HL-60 (cell line): ENCODE measurements around the gene KCNQ1.

Source experiments
- DNase-seq, 2 experiments: peaks; one replicate each; pipeline ENCODE4 v3.0.0-alpha.2; 2010 to 2020; ENCODE audit warnings: low read depth in 1 of 2, low spot score in 1 of 2
- H3K27ac ChIP-seq: fragments of 250-450 bp; sonication (Bioruptor Pico); replicated peaks from 2 replicates; pipeline ENCODE4 v1.5.1; 2020; ENCODE audit warnings: mild to moderate bottlenecking, moderate library complexity
- H3K27me3 ChIP-seq: fragments of 250-450 bp; sonication (Bioruptor Pico); 2 replicates; pipeline ENCODE4 v1.5.1; 2021; ENCODE audit warnings: mild to moderate bottlenecking, moderate library complexity; ENCODE audit not compliant: insufficient read depth, poor library complexity, severe bottlenecking
- H3K4me3 ChIP-seq: replicated peaks from 2 replicates; pipeline ENCODE4 v1.5.1; 2011; ENCODE audit warnings: mild to moderate bottlenecking, control low read depth, low read length; ENCODE audit not compliant: insufficient read depth
- CTCF ChIP-seq: IDR thresholded peaks from one replicate; pipeline ENCODE4 v1.5.1; 2011; ENCODE audit warnings: low read length, control low read depth, inconsistent platforms; ENCODE audit not compliant: insufficient read depth
- GABPA ChIP-seq: IDR thresholded peaks from 2 replicates; pipeline ENCODE4 v1.6.1; 2012; ENCODE audit warnings: low read depth
- POLR2AphosphoS5 ChIP-seq: IDR thresholded peaks from 2 replicates; pipeline ENCODE4 v1.6.1; 2012; ENCODE audit warnings: low read depth
- REST ChIP-seq: IDR thresholded peaks from 2 replicates; pipeline ENCODE4 v1.6.1; 2012; ENCODE audit warnings: low read depth; ENCODE audit not compliant: insufficient replicate concordance
- SPI1 ChIP-seq: IDR thresholded peaks from 2 replicates; pipeline ENCODE4 v1.6.1; 2012; ENCODE audit warnings: low read depth, mild to moderate bottlenecking, borderline replicate concordance

KCNQ1 gene

GRCh38 chr11:2466069-2466801 lies 21.4 kb downstream of the KCNQ1 start:
- TF ChIP-seq POLR2AphosphoS5 (no peak), CTCF (no peak), SPI1 (no peak), REST (no peak), GABPA (no peak)
- Histone ChIP-seq H3K27ac (no peak overlapping the region), H3K27me3 (no peaks in the 10 kb centered on the region), H3K4me3 (no peak overlapping the region)
- no peak for DNase-seq

- H3K27me3 ChIP-seq: no peaks in the 10 kb centered on the region
- TF ChIP-seq POLR2AphosphoS5 (peak; percentile 41; the same call in 1 of the 2 replicates), CTCF (no peak), SPI1 (peak; percentile 34; the same call in 1 of the 2 replicates), GABPA (peak; percentile 31; the same call in 1 of the 2 replicates), REST (no peak)
- no peak overlapping the region for H3K27ac ChIP-seq
- H3K4me3 ChIP-seq: no peak overlapping the region
- peak in 1 of 2 experiments; percentile 78 for DNase-seq
Observed at GRCh38 chr11:2466869-2467694, 22.3 kb downstream of the KCNQ1 start.

DNA sequence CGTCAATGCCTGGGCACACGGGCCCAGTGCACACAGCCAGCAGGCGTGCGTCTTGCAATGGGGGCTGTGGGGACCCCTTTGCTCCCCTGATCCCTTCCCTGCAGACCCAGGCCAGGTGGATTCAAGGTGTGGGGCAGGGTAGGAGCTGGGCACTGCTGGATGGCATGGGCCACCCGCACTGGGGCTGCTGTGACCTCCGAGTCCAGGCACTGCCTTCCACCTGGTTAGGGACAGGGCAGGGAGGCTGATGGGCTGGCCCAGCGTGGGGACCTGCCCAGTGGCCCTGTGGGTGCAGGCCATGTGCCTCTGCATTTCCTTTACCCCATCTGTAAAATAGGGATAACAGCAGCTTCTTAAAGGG lies 22.9 kb downstream of the KCNQ1 start:
- no peak overlapping the region for H3K27ac ChIP-seq
- H3K27me3 ChIP-seq: no peaks in the 10 kb centered on the region
- TF ChIP-seq CTCF (no peak), SPI1 (no peak), REST (no peak), POLR2AphosphoS5 (no peak), GABPA (no peak)
- DNase-seq: no peak
- no peak overlapping the region for H3K4me3 ChIP-seq
